Lung (tissue), 12 donors: ENCODE results near the gene MBP. TPM values are rescaled to one million over a fixed set of nuclear protein-coding genes. Genes with fewer than 3 reads are reported as not detected.

Experiments
- ATAC-seq: fragments of 200-7000 bp; cut with Tn5 transposase; one replicate; pipeline ENCODE4 v1.9.1; 2020; ENCODE audit warnings: moderate number of reproducible peaks; ENCODE audit not compliant: insufficient read depth, low FRiP score
- DNase-seq, 3 donors: peaks; one replicate each; pipeline ENCODE4 v3.0.0-alpha.2; 2013 to 2017
- H3K27ac ChIP-seq, 2 donors: one replicate each; pipeline ENCODE4 v1.5.1; 2013; ENCODE audit warnings: mild to moderate bottlenecking in 2 of 2, moderate library complexity in 2 of 2, control low read depth in 1 of 2, inconsistent platforms in 1 of 2, low read depth in 1 of 2, low read length in 1 of 2
- H3K27me3 ChIP-seq, 3 donors: one replicate each; pipeline ENCODE4 v1.5.1; 2013; ENCODE audit warnings: low read length in 2 of 3; ENCODE audit not compliant: control insufficient read depth in 3 of 3, insufficient read depth in 3 of 3
- H3K36me3 ChIP-seq, 4 donors: one replicate each; pipeline ENCODE4 v1.5.1; 2013; ENCODE audit warnings: low read length in 4 of 4, mild to moderate bottlenecking in 1 of 4, moderate library complexity in 1 of 4; ENCODE audit not compliant: control insufficient read depth in 4 of 4, insufficient read depth in 4 of 4
- H3K4me1 ChIP-seq, 5 donors: one replicate each; pipeline ENCODE4 v1.5.1; 2013; ENCODE audit warnings: low read length in 5 of 5, mild to moderate bottlenecking in 2 of 5, moderate library complexity in 1 of 5; ENCODE audit not compliant: control insufficient read depth in 5 of 5, insufficient read depth in 5 of 5
- H3K4me3 ChIP-seq: one replicate; pipeline ENCODE4 v1.5.1; 2013; ENCODE audit warnings: mild to moderate bottlenecking, control low read depth, moderate library complexity
- H3K9ac ChIP-seq, 2 donors: one replicate each; pipeline ENCODE4 v1.5.1; 2013; ENCODE audit warnings: low read length in 2 of 2, control low read depth in 1 of 2; ENCODE audit not compliant: insufficient read depth in 1 of 2
- H3K9me3 ChIP-seq, 4 donors: one replicate each; pipeline ENCODE4 v1.5.1; 2013; ENCODE audit warnings: low read length in 3 of 4, mild to moderate bottlenecking in 1 of 4, moderate library complexity in 1 of 4; ENCODE audit not compliant: control insufficient read depth in 4 of 4, insufficient read depth in 3 of 4
- CTCF ChIP-seq: IDR thresholded peaks from 2 replicates; pipeline ENCODE4 v1.5.1; 2012; ENCODE audit warnings: mild to moderate bottlenecking; ENCODE audit errors: control extremely low read depth, extremely low read depth
- WGBS, 2 donors: extraction: QIAGEN DNeasy Blood & Tissue Kit; methylation state at CpG; one replicate each; pipeline ENCODE4 v1.1.7; 2013; 5-methylcytosine and 5-hydroxymethylcytosine counted together
- polyA plus RNA-seq, 2 donors: library from polyadenylated mRNA; stranded (reverse); fragments of 200-250 nt; gene quantifications; one replicate each; pipeline ENCODE4 v1.2.1, GENCODE V29; 2013
- total RNA-seq, 2 donors: library from RNA; depleted of rRNA in 1 of 2; stranded (reverse); fragments of >200 nt in 1 of 2; gene quantifications; one replicate each; pipeline ENCODE4 v1.2.1, GENCODE V29; 2014 to 2021
- donor health status: control.
- donor health status: control.
- donor health status: Bipolar disorder and iron deficiency.
- donor health status: healthy.
- donor health status: DM: yes; HTN: yes; CAD: no.

The MBP gene
- total and polyA plus RNA-seq, 4 donors = 15.6 to 64.1 (median 30.9) TPM

GRCh38 chr18:77111449-77111848 is 21.1 kb downstream of the MBP start:
- no peaks in the 10 kb centered on the region for H3K9me3 ChIP-seq
- peaks cover 0 to 35% (median 0%) of the 10 kb centered on the region in 3 donors for H3K27me3 ChIP-seq
- ATAC-seq (no peak), DNase-seq (no peak)
- no peak for TF ChIP-seq CTCF
- peaks cover 12 to 32% (median 23%) of the 10 kb centered on the region in 5 donors for H3K4me1 ChIP-seq
- H3K9ac ChIP-seq = no peak overlapping the region
- peak overlapping the region in 1 of 2 donors; percentile 81 for H3K27ac ChIP-seq
- H3K36me3 ChIP-seq = no peaks in the 10 kb centered on the region
- no peak overlapping the region for H3K4me3 ChIP-seq
- WGBS, 2 donors = 58 to 69% methylated on average over 11 of the region's 11 CpGs

GRCh38 chr18:77110936-77111335 is 21.6 kb downstream of the MBP start:
- H3K27me3 ChIP-seq = peaks cover 0 to 40% (median 0%) of the 10 kb centered on the region in 3 donors
- DNase-seq (no peak), ATAC-seq (no peak)
- no peaks in the 10 kb centered on the region for H3K9me3 ChIP-seq
- H3K4me1 ChIP-seq = peaks cover 12 to 32% (median 23%) of the 10 kb centered on the region in 5 donors
- peak overlapping the region in 1 of 2 donors; percentile 81 for H3K27ac ChIP-seq
- no peak overlapping the region for H3K4me3 ChIP-seq
- TF ChIP-seq CTCF = no peak
- no peaks in the 10 kb centered on the region for H3K36me3 ChIP-seq
- 95 to 96% methylated on average over 14 of the region's 14 CpGs for WGBS, 2 donors
- no peak overlapping the region for H3K9ac ChIP-seq

GRCh38 chr18:77110400-77110799 is 22.2 kb downstream of the MBP start:
- peaks cover 12 to 32% (median 23%) of the 10 kb centered on the region in 5 donors for H3K4me1 ChIP-seq
- peaks cover 0 to 45% (median 2%) of the 10 kb centered on the region in 3 donors for H3K27me3 ChIP-seq
- ATAC-seq (no peak), DNase-seq (no peak)
- H3K27ac ChIP-seq = no peak overlapping the region
- 87 to 90% methylated on average over 3 of the region's 3 CpGs for WGBS, 2 donors
- no peak overlapping the region for H3K4me3 ChIP-seq
- no peak overlapping the region for H3K9ac ChIP-seq
- no peaks in the 10 kb centered on the region for H3K36me3 ChIP-seq
- no peak for TF ChIP-seq CTCF
- H3K9me3 ChIP-seq = peaks cover 0 to 1% (median 0%) of the 10 kb centered on the region in 4 donors

- Histone ChIP-seq H3K4me3 (no peak overlapping the region), H3K4me1 (peaks cover 12 to 27% (median 23%) of the 10 kb centered on the region in 5 donors), H3K27me3 (peaks cover 0 to 50% (median 2%) of the 10 kb centered on the region in 3 donors), H3K9me3 (peaks cover 0 to 1% (median 0%) of the 10 kb centered on the region in 4 donors), H3K9ac (no peak overlapping the region), H3K27ac (no peak overlapping the region), H3K36me3 (no peaks in the 10 kb centered on the region)
- ATAC-seq = no peak
- no peak for TF ChIP-seq CTCF
- WGBS, 2 donors = 83 to 89% methylated on average over 5 of the region's 5 CpGs
- DNase-seq = no peak
Observed at GRCh38 chr18:77109648-77110019, 22.9 kb downstream of the MBP start.
